ENCODE data around the gene BUB3.

Gene BUB3, protein sequence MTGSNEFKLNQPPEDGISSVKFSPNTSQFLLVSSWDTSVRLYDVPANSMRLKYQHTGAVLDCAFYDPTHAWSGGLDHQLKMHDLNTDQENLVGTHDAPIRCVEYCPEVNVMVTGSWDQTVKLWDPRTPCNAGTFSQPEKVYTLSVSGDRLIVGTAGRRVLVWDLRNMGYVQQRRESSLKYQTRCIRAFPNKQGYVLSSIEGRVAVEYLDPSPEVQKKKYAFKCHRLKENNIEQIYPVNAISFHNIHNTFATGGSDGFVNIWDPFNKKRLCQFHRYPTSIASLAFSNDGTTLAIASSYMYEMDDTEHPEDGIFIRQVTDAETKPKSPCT

DNA sequence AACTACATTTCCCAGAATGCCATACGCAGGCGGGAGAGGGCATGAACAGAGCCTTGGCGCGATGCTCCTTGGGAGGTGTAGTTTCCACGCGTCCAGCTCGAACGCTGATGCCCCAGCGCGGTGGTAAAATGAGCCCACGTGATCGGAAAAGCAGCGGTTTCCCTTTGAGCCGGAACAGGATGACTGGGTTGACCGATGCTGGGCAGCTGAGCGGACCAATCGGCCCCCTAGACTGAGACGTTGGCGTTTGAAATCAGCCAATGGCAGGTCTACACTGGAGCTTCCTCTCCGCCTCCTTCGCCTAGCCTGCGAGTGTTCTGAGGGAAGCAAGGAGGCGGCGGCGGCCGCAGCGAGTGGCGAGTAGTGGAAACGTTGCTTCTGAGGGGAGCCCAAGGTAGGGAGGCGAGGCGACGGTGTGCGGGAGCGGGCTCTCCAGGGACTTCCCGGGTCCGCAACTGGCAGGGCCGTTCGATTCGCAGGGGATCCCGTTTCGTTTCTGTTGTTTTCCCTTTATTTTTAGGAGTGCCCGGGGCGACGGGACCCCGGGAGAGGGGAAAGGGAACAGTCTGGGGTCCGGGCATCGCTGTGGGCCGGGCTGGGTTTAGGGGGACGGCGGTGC, at the start of gene BUB3:
TSS of gene BUB3 (plus strand) at position 311 of the 619 bp plus-strand sequence. CDS start 516 bp downstream, outside the sequence.
- Histone ChIP-seq H3K4me1 (ENCODE audit: control insufficient read depth, low read depth, low read length) (peaks cover 40% of the 10 kb centered on the region), H3K4me3 (ENCODE audit: low read length) (peak within 1 kb of the TSS; percentile 92), H3K27ac (ENCODE audit: low read length) (peak within 1 kb of the TSS; percentile 72), H3K27me3 (ENCODE audit: control insufficient read depth, insufficient read depth, low read length) (peaks cover 46% of the 10 kb centered on the region), H3K36me3 (ENCODE audit: control insufficient read depth, low read depth, low read length) (peaks cover 38% of the 10 kb centered on the region), H3K9ac (ENCODE audit: low read length) (peak within 1 kb of the TSS; percentile 95), H3K9me3 (ENCODE audit: control insufficient read depth, low read depth, low read length) (no peaks in the 10 kb centered on the region)

DNA sequence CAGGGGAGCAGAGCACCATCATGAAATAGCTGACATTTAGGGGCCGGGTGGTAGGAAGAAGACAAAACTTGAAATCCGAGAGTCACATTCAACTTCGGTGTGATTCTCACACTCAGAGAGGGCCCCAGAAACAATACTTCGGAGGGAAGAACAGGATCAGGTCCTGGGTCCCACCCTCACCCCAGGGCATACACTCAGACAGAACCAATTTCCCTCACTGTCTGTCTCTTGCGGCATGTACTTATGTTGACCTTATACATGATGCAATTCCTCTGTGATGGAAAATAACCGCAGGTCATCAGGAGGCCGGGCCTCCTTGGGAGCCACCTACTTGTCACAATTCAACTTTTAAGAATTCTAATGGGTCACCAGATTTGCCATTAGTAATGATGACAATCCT, 44.7 kb upstream of the BUB3 start:
- Histone ChIP-seq H3K9me3 (ENCODE audit: control insufficient read depth, low read depth, low read length) (no peaks in the 10 kb centered on the region), H3K4me3 (ENCODE audit: low read length) (no peak overlapping the region), H3K27me3 (ENCODE audit: control insufficient read depth, insufficient read depth, low read length) (no peaks in the 10 kb centered on the region), H3K4me1 (ENCODE audit: control insufficient read depth, low read depth, low read length) (no peaks in the 10 kb centered on the region), H3K36me3 (ENCODE audit: control insufficient read depth, low read depth, low read length) (no peaks in the 10 kb centered on the region), H3K9ac (ENCODE audit: low read length) (no peak overlapping the region), H3K27ac (ENCODE audit: low read length) (no peak overlapping the region)

DNA sequence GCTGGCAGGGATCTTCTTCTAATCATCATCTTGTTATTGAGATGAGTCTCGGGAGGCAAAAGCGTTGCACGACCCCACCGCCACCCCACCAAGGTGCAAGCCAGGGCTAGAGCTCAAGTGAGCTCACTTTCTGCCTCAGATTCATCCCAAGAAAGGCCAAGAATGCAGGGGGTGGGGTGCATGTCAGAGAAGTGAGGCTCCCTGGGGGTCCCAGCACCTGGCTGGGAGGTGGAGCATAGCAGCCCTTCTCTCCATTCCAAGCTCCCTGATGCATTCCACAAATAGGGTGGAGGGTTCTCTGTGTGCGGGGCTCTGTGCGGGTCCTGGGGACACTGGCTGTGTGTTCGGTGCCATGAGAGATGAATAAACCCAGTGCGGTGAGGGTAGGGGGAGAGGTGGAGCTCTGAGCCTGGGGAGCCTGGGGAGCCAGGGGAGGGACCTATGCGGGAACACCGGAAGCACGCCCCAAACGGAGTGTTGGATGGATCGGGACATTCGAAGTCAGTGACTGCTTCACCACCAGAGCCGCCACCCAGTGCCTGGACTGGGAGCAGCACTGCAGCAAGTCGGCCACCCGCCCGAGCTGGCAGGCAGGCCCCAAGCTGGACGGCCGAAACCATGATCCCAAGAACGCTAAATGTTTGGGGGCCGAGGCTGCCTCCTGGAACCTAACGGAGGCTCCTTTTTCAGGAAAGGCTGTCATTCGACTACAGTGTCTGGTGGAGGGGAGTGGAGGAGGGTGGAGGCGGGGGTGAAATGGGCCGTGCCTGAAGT, 36.4 kb upstream of the BUB3 start:
- Histone ChIP-seq H3K4me1 (ENCODE audit: control insufficient read depth, low read depth, low read length) (peaks cover 7% of the 10 kb centered on the region), H3K9me3 (ENCODE audit: control insufficient read depth, low read depth, low read length) (no peaks in the 10 kb centered on the region), H3K27ac (ENCODE audit: low read length) (no peak overlapping the region), H3K4me3 (ENCODE audit: low read length) (peak overlapping the region; percentile 44), H3K9ac (ENCODE audit: low read length) (no peak overlapping the region), H3K36me3 (ENCODE audit: control insufficient read depth, low read depth, low read length) (no peaks in the 10 kb centered on the region), H3K27me3 (ENCODE audit: control insufficient read depth, insufficient read depth, low read length) (peaks cover 22% of the 10 kb centered on the region)

DNA sequence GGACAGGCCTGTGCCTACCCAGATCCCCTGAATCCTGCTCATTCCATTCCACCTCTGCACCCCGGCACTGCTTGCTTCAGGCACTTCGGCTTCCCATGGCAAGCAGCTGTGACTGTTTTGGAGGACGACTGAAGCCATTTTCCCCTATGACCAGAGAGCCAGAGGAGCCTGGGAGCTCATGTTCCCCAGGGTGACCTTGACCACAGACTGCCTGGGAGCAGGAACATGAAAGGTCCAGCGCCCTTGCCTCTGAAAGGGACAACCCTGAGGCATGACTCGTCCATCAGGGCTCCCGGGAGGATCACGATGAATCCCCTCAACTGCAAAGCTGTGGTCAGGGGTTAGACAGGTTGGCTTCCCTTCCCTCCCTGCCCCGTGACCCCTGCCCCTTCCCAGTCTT, 35.1 kb upstream of the BUB3 start:
- H3K4me3 ChIP-seq (ENCODE audit: low read length) = no peak overlapping the region
- H3K36me3 ChIP-seq (ENCODE audit: control insufficient read depth, low read depth, low read length) = no peaks in the 10 kb centered on the region
- no peaks in the 10 kb centered on the region for H3K9me3 ChIP-seq (ENCODE audit: control insufficient read depth, low read depth, low read length)
- H3K4me1 ChIP-seq (ENCODE audit: control insufficient read depth, low read depth, low read length) = peaks cover 7% of the 10 kb centered on the region
- no peak overlapping the region for H3K27ac ChIP-seq (ENCODE audit: low read length)
- H3K27me3 ChIP-seq (ENCODE audit: control insufficient read depth, insufficient read depth, low read length) = peaks cover 22% of the 10 kb centered on the region
- H3K9ac ChIP-seq (ENCODE audit: low read length) = no peak overlapping the region

DNA sequence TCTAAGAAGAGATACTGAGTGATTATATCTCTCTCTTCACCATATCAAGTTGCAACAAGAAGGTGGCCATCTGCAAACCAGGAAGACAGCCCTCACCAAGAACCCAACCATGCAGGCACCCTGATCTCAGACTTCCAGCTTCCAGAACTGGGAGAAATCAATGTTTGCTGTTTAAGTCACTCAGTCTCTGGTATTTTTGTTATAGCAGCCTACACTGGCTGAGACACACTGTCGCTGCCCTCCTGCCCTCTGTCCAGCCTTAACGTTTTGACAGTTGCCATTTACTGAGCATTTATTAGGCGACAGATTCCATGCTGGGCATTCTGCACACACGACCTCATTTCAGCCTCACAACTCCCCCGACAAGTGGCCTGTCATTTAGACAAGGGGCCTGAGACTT, 28.0 kb upstream of the BUB3 start:
- peaks cover 30% of the 10 kb centered on the region for H3K27me3 ChIP-seq (ENCODE audit: control insufficient read depth, insufficient read depth, low read length)
- H3K4me3 ChIP-seq (ENCODE audit: low read length) = no peak overlapping the region
- no peak overlapping the region for H3K27ac ChIP-seq (ENCODE audit: low read length)
- H3K9me3 ChIP-seq (ENCODE audit: control insufficient read depth, low read depth, low read length) = no peaks in the 10 kb centered on the region
- H3K4me1 ChIP-seq (ENCODE audit: control insufficient read depth, low read depth, low read length) = no peaks in the 10 kb centered on the region
- H3K36me3 ChIP-seq (ENCODE audit: control insufficient read depth, low read depth, low read length) = no peaks in the 10 kb centered on the region
- H3K9ac ChIP-seq (ENCODE audit: low read length) = no peak overlapping the region

DNA sequence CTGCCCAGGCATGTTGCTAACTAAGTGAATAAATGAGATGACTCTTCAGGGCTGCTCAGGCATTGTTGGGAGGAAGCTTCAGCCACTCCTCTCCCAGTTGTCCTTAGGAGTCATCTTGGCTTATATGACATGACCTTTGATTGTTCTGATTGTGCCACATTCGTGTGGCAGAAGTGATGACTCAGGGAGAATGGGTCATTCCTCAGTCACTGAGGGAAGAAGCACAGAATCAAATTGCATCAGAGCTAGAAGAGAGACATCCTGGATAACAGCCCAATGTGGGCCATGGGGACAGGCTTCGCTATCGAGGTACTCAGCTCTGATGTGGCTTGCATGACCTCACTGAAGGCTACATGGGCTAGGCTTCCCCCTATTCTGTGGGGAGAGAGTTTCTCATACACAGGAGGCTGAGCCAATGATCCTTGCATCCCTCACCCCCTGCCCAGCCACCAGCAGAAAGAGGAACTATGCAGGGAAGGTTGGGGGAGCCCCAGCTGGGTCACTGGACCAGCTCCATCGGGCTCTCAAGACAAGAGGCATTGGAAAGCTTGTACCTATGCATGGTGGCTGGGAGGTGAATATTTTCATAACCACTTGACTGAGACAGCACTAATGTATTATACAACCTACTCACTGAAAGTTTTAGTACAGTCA, 24.5 kb upstream of the BUB3 start:
- Histone ChIP-seq H3K27ac (ENCODE audit: low read length) (no peak overlapping the region), H3K4me3 (ENCODE audit: low read length) (no peak overlapping the region), H3K9me3 (ENCODE audit: control insufficient read depth, low read depth, low read length) (no peaks in the 10 kb centered on the region), H3K36me3 (ENCODE audit: control insufficient read depth, low read depth, low read length) (no peaks in the 10 kb centered on the region), H3K27me3 (ENCODE audit: control insufficient read depth, insufficient read depth, low read length) (peaks cover 65% of the 10 kb centered on the region), H3K4me1 (ENCODE audit: control insufficient read depth, low read depth, low read length) (peaks cover 16% of the 10 kb centered on the region), H3K9ac (ENCODE audit: low read length) (no peak overlapping the region)

DNA sequence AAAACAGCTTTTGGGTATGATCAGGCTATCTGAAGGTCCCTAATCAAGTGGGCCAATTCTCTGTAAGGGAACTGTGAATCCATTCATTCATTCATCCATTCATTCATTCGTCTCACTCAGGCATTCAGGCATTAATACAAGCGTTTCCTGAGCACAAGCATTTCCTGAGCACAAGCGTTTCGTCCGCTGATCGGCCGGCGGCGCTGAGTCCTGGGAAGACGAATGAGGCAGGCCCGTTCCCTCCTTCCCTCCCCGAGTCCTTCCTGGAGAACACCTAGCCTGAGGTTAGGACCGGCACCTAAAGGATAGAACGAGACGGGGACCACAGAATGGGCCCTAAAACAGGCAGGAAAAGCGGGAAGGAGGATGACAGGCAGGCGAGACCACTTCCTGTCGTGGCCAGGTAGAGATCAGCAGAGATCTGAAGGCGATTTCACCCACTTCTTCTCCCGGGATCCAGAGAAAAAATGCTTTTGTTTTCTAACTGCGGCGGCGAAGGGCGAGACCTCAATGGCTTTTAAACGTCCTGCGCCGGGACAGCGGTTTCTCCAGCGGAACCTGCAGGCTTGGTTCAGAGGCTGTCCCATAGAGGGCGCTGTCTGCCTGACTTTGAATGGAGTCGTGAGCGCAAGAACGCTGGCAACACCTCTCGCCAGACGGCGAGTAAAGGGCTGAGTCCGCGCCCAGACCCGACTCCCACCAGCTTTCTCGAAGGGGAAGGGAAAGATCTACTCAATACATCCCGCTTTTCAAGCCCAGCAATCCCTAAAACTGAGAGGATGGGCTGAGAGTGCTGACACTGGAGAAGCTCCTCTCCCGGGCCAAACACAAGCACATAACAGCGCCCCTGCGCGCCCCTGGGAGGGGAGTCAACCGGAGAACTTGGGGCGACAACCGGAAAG, 21.4 kb upstream of the BUB3 start:
- H3K9me3 ChIP-seq (ENCODE audit: control insufficient read depth, low read depth, low read length) = no peaks in the 10 kb centered on the region
- no peaks in the 10 kb centered on the region for H3K36me3 ChIP-seq (ENCODE audit: control insufficient read depth, low read depth, low read length)
- peaks cover 19% of the 10 kb centered on the region for H3K4me1 ChIP-seq (ENCODE audit: control insufficient read depth, low read depth, low read length)
- H3K9ac ChIP-seq (ENCODE audit: low read length) = no peak overlapping the region
- peak overlapping the region; percentile 57 for H3K4me3 ChIP-seq (ENCODE audit: low read length)
- peaks cover 96% of the 10 kb centered on the region for H3K27me3 ChIP-seq (ENCODE audit: control insufficient read depth, insufficient read depth, low read length)
- no peak overlapping the region for H3K27ac ChIP-seq (ENCODE audit: low read length)

DNA sequence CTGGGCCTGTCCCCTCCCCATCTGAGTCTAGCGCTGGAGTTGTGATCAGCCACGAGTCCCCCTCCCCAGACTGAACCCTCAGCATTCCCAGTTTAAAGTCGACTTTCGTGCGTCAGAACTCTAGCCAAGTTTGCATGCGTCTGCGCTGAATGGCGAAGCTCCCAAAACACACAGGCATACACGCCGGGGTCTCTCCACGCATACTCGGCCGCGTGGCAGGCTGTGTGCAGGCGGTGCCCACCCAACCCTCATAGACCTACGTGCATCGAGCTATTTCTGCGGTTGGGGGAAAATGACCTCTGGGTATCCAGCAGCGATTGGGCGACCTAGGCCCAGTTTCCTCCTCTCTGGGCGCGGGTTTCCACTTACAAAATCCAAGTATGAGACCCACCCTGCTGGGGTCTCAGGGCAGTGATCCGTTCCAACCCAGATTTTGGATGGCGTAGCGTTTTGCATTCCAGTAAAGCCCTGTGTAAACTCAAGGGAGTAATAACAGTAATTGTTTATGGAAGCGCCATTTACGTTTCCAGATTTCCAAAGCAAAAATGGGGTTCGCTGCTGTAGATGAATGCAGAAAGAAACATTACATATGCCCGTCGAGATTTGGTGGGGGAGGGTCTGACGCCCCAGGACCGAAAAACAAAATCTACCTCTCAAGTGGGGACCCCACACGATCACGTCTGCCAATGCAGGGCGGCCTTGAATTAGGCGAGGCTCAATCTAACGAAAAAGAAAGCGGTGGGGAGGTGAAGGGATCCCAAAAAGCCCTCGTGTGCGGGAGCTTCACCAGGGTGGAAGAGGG, 20.5 kb upstream of the BUB3 start:
- H3K4me1 ChIP-seq (ENCODE audit: control insufficient read depth, low read depth, low read length) = peaks cover 20% of the 10 kb centered on the region
- H3K9ac ChIP-seq (ENCODE audit: low read length) = no peak overlapping the region
- H3K27ac ChIP-seq (ENCODE audit: low read length) = no peak overlapping the region
- peaks cover 100% of the 10 kb centered on the region for H3K27me3 ChIP-seq (ENCODE audit: control insufficient read depth, insufficient read depth, low read length)
- peak overlapping the region; percentile 57 for H3K4me3 ChIP-seq (ENCODE audit: low read length)
- H3K9me3 ChIP-seq (ENCODE audit: control insufficient read depth, low read depth, low read length) = no peaks in the 10 kb centered on the region
- no peaks in the 10 kb centered on the region for H3K36me3 ChIP-seq (ENCODE audit: control insufficient read depth, low read depth, low read length)

DNA sequence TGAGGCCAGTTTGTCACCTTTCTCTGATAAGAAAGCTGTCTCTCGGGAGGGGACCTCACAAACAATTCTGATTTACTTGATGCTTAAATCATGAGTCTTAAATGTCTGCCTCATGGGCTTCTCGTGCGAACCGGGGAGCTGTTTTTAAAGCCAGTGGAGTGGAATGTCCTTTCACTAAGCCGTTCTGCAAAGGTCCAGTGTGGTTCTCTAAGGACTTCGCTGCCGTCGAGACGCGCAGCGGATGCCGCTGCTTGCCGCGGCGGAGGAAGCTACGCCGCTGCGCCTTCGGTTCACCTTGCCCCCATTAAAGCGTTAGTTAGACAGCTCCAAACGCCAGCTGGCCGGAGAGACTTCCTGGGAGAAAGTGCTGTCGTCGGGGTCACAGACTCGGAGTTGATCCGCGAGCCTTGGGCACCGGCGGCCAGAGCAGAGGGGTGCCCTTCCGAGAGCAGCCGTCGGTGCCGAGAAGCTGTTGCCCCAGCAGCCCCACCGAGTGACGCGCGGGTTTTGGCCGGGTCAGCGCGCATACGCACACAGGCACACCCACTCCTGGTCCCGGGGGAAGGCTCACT, 19.8 kb upstream of the BUB3 start:
- H3K4me3 ChIP-seq (ENCODE audit: low read length) = peak overlapping the region; percentile 57
- H3K36me3 ChIP-seq (ENCODE audit: control insufficient read depth, low read depth, low read length) = no peaks in the 10 kb centered on the region
- H3K4me1 ChIP-seq (ENCODE audit: control insufficient read depth, low read depth, low read length) = peaks cover 24% of the 10 kb centered on the region
- H3K27ac ChIP-seq (ENCODE audit: low read length) = no peak overlapping the region
- peaks cover 100% of the 10 kb centered on the region for H3K27me3 ChIP-seq (ENCODE audit: control insufficient read depth, insufficient read depth, low read length)
- no peaks in the 10 kb centered on the region for H3K9me3 ChIP-seq (ENCODE audit: control insufficient read depth, low read depth, low read length)
- no peak overlapping the region for H3K9ac ChIP-seq (ENCODE audit: low read length)

DNA sequence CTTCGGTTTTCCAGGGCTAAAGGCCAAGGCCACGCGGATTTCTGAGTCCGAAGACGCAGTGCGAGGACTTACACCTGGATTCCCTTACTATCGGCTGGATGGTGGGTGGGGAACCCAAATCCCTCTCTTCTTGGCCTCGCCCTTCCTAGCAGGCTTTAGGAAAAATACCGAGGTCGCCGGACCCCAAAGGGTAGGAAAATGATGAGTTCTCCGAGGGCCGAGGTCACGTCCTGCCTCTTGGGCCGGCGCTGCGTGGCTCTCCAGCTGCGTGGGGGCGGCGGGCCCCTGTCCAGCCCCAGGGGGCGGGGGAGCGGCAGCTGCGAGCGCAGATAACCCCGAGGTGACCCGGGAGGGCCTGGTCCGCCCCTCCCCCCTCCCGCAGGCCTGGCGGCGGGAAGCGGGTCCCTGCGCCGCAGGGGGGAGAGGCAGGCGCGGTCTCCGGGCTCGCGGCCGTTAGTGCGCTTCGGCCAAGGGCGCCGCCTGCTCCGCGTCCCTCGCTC, 19.2 kb upstream of the BUB3 start:
- Histone ChIP-seq H3K27ac (ENCODE audit: low read length) (no peak overlapping the region), H3K27me3 (ENCODE audit: control insufficient read depth, insufficient read depth, low read length) (peaks cover 100% of the 10 kb centered on the region), H3K9me3 (ENCODE audit: control insufficient read depth, low read depth, low read length) (no peaks in the 10 kb centered on the region), H3K36me3 (ENCODE audit: control insufficient read depth, low read depth, low read length) (no peaks in the 10 kb centered on the region), H3K4me1 (ENCODE audit: control insufficient read depth, low read depth, low read length) (peaks cover 29% of the 10 kb centered on the region), H3K4me3 (ENCODE audit: low read length) (peak overlapping the region; percentile 55), H3K9ac (ENCODE audit: low read length) (no peak overlapping the region)
